Mesothelial cell of epicardium (in vitro differentiated cells): ENCODE data around the gene PLEKHJ1. TPM values are rescaled to one million over a fixed set of nuclear protein-coding genes. Genes with fewer than 3 reads are reported as not detected.

Experiments
- DNase-seq, 2 experiments: peaks; one replicate each; pipeline ENCODE4 v3.0.0; 2021; ENCODE audit warnings: low spot score in 2 of 2; ENCODE audit not compliant: unreplicated experiment in 2 of 2
- H3K27ac Mint-ChIP-seq: 2 replicates; pipeline ENCODE4 v1.8.0; 2021; ENCODE audit warnings: mixed read lengths
- H3K27me3 Mint-ChIP-seq: 2 replicates; pipeline ENCODE4 v1.8.0; 2021; ENCODE audit warnings: low read depth, mixed read lengths
- H3K36me3 Mint-ChIP-seq: 2 replicates; pipeline ENCODE4 v1.8.0; 2021; ENCODE audit warnings: mixed read lengths
- H3K4me1 Mint-ChIP-seq: 2 replicates; pipeline ENCODE4 v1.8.0; 2021; ENCODE audit warnings: mixed read lengths
- H3K4me3 Mint-ChIP-seq: 2 replicates; pipeline ENCODE4 v1.8.0; 2021; ENCODE audit warnings: mild to moderate bottlenecking, moderate library complexity, mixed read lengths
- H3K9me3 Mint-ChIP-seq: 2 replicates; pipeline ENCODE4 v1.8.0; 2021; ENCODE audit warnings: mixed read lengths
- CTCF ChIP-seq: fragments of 200-600 bp; sonication (generic); IDR thresholded peaks from one replicate; pipeline ENCODE4 v1.5.0; 2021; ENCODE audit warnings: antibody characterized with exemption; ENCODE audit not compliant: unreplicated experiment
- total RNA-seq: library from RNA; stranded (reverse); gene quantifications from 3 replicates; pipeline ENCODE4 v1.2.1, GENCODE V29; 2021

Gene PLEKHJ1
- total RNA-seq, 1 donor from 2014 or later = 73.4 TPM

GRCh38 chr19:2266183-2266993 lies 30.3 kb upstream of the PLEKHJ1 start:
- peaks cover under 1% of the 10 kb centered on the region for H3K36me3 Mint-ChIP-seq
- H3K4me3 Mint-ChIP-seq = no peak overlapping the region
- H3K4me1 Mint-ChIP-seq = peaks cover 15% of the 10 kb centered on the region
- H3K27me3 Mint-ChIP-seq = no peaks in the 10 kb centered on the region
- H3K9me3 Mint-ChIP-seq = no peaks in the 10 kb centered on the region
- TF ChIP-seq CTCF = no peak
- peak overlapping the region; percentile 21 for H3K27ac Mint-ChIP-seq
- peak in 1 of 2 experiments; percentile 60 for DNase-seq

- H3K36me3 Mint-ChIP-seq = no peaks in the 10 kb centered on the region
- no peak overlapping the region for H3K4me3 Mint-ChIP-seq
- peaks cover 4% of the 10 kb centered on the region for H3K4me1 Mint-ChIP-seq
- no peaks in the 10 kb centered on the region for H3K9me3 Mint-ChIP-seq
- peak; percentile 34 for TF ChIP-seq CTCF
- no peak overlapping the region for H3K27ac Mint-ChIP-seq
- DNase-seq = no peak
- no peaks in the 10 kb centered on the region for H3K27me3 Mint-ChIP-seq
Observed at GRCh38 chr19:2261438-2262172, 25.5 kb upstream of the PLEKHJ1 start.

GRCh38 chr19:2260341-2260805 lies 24.2 kb upstream of the PLEKHJ1 start:
- H3K9me3 Mint-ChIP-seq = no peaks in the 10 kb centered on the region
- no peaks in the 10 kb centered on the region for H3K27me3 Mint-ChIP-seq
- no peak for TF ChIP-seq CTCF
- H3K36me3 Mint-ChIP-seq = no peaks in the 10 kb centered on the region
- no peak overlapping the region for H3K4me3 Mint-ChIP-seq
- no peaks in the 10 kb centered on the region for H3K4me1 Mint-ChIP-seq
- DNase-seq = no peak
- no peak overlapping the region for H3K27ac Mint-ChIP-seq

- H3K27me3 Mint-ChIP-seq = no peaks in the 10 kb centered on the region
- DNase-seq = no peak
- H3K9me3 Mint-ChIP-seq = no peaks in the 10 kb centered on the region
- H3K4me3 Mint-ChIP-seq = no peak overlapping the region
- no peaks in the 10 kb centered on the region for H3K4me1 Mint-ChIP-seq
- TF ChIP-seq CTCF = no peak
- no peaks in the 10 kb centered on the region for H3K36me3 Mint-ChIP-seq
- H3K27ac Mint-ChIP-seq = no peak overlapping the region
Observed at GRCh38 chr19:2259336-2259735, 23.2 kb upstream of the PLEKHJ1 start.

DNA sequence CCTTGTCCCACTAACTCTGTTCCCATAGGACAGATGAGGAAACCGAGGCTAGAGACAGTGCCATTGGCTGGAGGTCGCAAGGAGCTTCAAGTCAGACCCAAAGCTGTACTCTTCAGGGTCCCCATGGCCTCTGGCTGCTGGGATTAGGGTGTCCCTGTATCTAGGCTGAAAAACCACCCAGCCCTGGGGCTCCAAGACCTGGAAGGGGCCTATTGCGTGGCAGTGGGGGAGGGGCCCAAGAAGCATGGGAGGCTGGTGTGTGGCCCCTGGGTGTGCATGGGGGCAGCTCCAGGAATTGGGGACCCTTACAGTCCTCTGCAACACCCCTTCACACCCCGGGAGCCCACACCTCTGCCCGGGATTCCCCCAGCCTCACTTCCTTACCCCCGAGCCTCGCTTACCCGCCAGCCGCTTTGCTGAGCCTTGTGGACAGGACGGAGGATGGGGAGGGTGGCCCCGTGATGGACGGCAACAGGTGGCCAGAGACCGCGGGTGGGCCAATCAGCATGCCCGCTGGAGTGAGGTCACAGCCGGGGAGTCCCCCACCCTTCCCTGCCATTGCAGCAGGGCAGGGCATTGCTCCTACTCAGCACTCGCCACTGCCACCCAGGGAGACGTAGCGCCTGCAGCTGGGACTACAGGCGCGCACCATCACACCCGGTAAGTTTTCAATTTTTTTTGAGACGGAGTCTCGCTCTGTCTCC lies 20.0 kb upstream of the PLEKHJ1 start, which contains the start of gene JSRP1:
Gene JSRP1 (minus strand): TSS at position 436 of the 704 bp plus-strand sequence. CDS start 1,103 bp downstream, outside the sequence.
- Mint-ChIP-seq H3K27ac (no peak within 1 kb of the TSS), H3K4me3 (no peak within 1 kb of the TSS), H3K27me3 (peaks cover 17% of the 10 kb centered on the region), H3K36me3 (peaks cover 2% of the 10 kb centered on the region), H3K9me3 (no peaks in the 10 kb centered on the region), H3K4me1 (peaks cover 3% of the 10 kb centered on the region)
- no peak for DNase-seq
- TF ChIP-seq CTCF = no peak
